Spleen (tissue), 7 donors: Measurements from ENCODE around the gene ANKRD12.

Experiments used
- CTCF ChIP-seq, 11 experiments: fragments of 200-600 bp in 7 of 11; fragments of 450-650 bp in 4 of 11; sonication (generic) in 4 of 11; IDR thresholded peaks in 8 of 11; conservative IDR thresholded peaks in 3 of 11; 1 replicate in 7 of 11; 2 replicates in 4 of 11; pipeline versions ENCODE4 v1.4.0 to v1.8.0; 2016 to 2021; ENCODE audit warnings: antibody characterized with exemption in 11 of 11, inconsistent platforms in 4 of 11, mild to moderate bottlenecking in 1 of 11
- POLR2A ChIP-seq, 3 donors: fragments of 450-650 bp; IDR thresholded peaks; one replicate each; pipeline ENCODE4 v1.5.1; 2017; ENCODE audit warnings: antibody characterized with exemption in 3 of 3, mild to moderate bottlenecking in 1 of 3
- POLR2AphosphoS5 ChIP-seq, 3 donors: sonication (generic); formaldehyde crosslinking; IDR thresholded peaks; one replicate each; pipeline ENCODE4 v1.5.1; 2017; ENCODE audit warnings: antibody characterized with exemption in 3 of 3
- donor health status: DM: no; HTN: no; CAD: no; lungs with moderate emphysema.
- donor health status: DM: no; HTN: no; CAD: no.
- donor health status: DM: no; HTN: no; CAD: no.

- TF ChIP-seq CTCF (IDR thresholded peaks at IDR 0.05 in 8 of 11, conservative IDR thresholded peaks at IDR 0.05 in 3 of 11) (no peak), POLR2AphosphoS5 (IDR thresholded peaks at IDR 0.05) (no peak), POLR2A (IDR thresholded peaks at IDR 0.05) (no peak)
Measured at GRCh38 chr18:9248661-9249060, 112.1 kb downstream of the ANKRD12 start.
